Astrocyte (in vitro differentiated cells and primary cell): ENCODE results near the gene DPP7.

Source experiments
- CTCF ChIP-seq: IDR thresholded peaks from 2 replicates; pipeline ENCODE4 v1.5.1; 2011; ENCODE audit warnings: low read depth, mild to moderate bottlenecking, inconsistent platforms, low read length, moderate library complexity; ENCODE audit not compliant: insufficient read depth
- EZH2 ChIP-seq: IDR thresholded peaks from 2 replicates; pipeline ENCODE4 v1.6.1; 2012; ENCODE audit warnings: mild to moderate bottlenecking, low read length, inconsistent platforms; ENCODE audit not compliant: insufficient read depth

GRCh38 chr9:137123468-137123837, 8.9 kb upstream of the DPP7 start:
- TF ChIP-seq CTCF (no peak), EZH2 (no peak)
